ENCODE results near the gene BAZ2A.

Gene BAZ2A

GRCh38 chr12:56546680-56547079 is 83.4 kb downstream of the BAZ2A start:
- no peak overlapping the region for H3K4me3 ChIP-seq (ENCODE audit: low read length)
- no peak for TF ChIP-seq CTCF (IDR thresholded peaks at IDR 0.05; ENCODE audit: low read depth, low read length, poor library complexity, severe bottlenecking)
- H3K27ac ChIP-seq (ENCODE audit: low read depth, low read length) = no peak overlapping the region
- H3K9me2 ChIP-seq (replicated peaks; ENCODE audit: control insufficient read depth, low read length) = no peaks in the 10 kb centered on the region
- H3K36me3 ChIP-seq (ENCODE audit: control insufficient read depth, low read length) = no peaks in the 10 kb centered on the region
- H4K20me1 ChIP-seq (ENCODE audit: control insufficient read depth, insufficient read depth, low read depth, low read length) = no peaks in the 10 kb centered on the region
- H3K9me3 ChIP-seq (ENCODE audit: control insufficient read depth, insufficient read depth, low read length) = no peaks in the 10 kb centered on the region
- H3F3A ChIP-seq (ENCODE audit: control insufficient read depth, insufficient read depth) = no peaks in the 10 kb centered on the region
- no peaks in the 10 kb centered on the region for H3K79me2 ChIP-seq (ENCODE audit: control insufficient read depth, low read length)
- 0 out of 2 replicates have a peak, but pooled peaks cover 3% of the 10 kb centered on the region for H3K27me3 ChIP-seq (ENCODE audit: control insufficient read depth, low read length)
- H3K4me2 ChIP-seq (ENCODE audit: low read length) = no peak overlapping the region
- no peaks in the 10 kb centered on the region for H3K4me1 ChIP-seq (ENCODE audit: control insufficient read depth, low read length)
